B cell (primary cell): ENCODE measurements around the gene LRRC8A. TPM values are rescaled to one million over a fixed set of nuclear protein-coding genes. Genes with fewer than 3 reads are reported as not detected.

ENCODE experiments used
- ATAC-seq: fragments of 200-7000 bp; cut with Tn5 transposase; one replicate; pipeline ENCODE4 v1.10.0; 2021; ENCODE audit warnings: low read depth, mild to moderate bottlenecking, moderate number of reproducible peaks, moderate library complexity
- CTCF ChIA-PET: fragments of 350-600 bp; sonication (Branson Sonifier 250); formaldehyde crosslinking; loops from one replicate; lab custom pipeline; 2021; ENCODE audit warnings: antibody characterized with exemption, inconsistent platforms; lab: Charles Lee
- POLR2A ChIA-PET: fragments of 350-600 bp; sonication (Branson Sonifier 250); formaldehyde crosslinking; loops from one replicate; lab custom pipeline; 2021; ENCODE audit warnings: antibody characterized with exemption; lab: Charles Lee
- DNase-seq: peaks from one replicate; pipeline ENCODE4 v3.0.0; 2013
- H2AFZ ChIP-seq: 2 replicates; pipeline ENCODE4 v1.6.1; 2012; ENCODE audit warnings: mild to moderate bottlenecking, low read depth, low read length; ENCODE audit not compliant: insufficient read depth, poor library complexity, severe bottlenecking
- H3K27ac ChIP-seq, 2 donors: 1 replicate in 1 of 2; 2 replicates in 1 of 2; pipeline ENCODE4 v1.5.1; 2012 to 2013; ENCODE audit warnings: low read length in 2 of 2, mild to moderate bottlenecking in 2 of 2, moderate library complexity in 1 of 2
- H3K27me3 ChIP-seq, 4 experiments: fragments of 200-600 bp in 1 of 4; sonication (generic) in 1 of 4; replicated peaks in 1 of 4; 1 replicate in 2 of 4; 2 replicates in 2 of 4; pipeline versions ENCODE4 v1.6.1 to v1.7.0; 2013 to 2016; ENCODE audit warnings: low read length in 3 of 4, mild to moderate bottlenecking in 2 of 4, mixed read lengths in 1 of 4, moderate library complexity in 1 of 4; ENCODE audit not compliant: insufficient read depth in 4 of 4, control insufficient read depth in 3 of 4; ENCODE audit errors: control extremely low read depth in 1 of 4
- H3K36me3 ChIP-seq, 2 experiments: replicated peaks in 1 of 2; 1 replicate in 1 of 2; 2 replicates in 1 of 2; pipeline versions ENCODE4 v1.6.1 to v1.7.1; 2013; ENCODE audit warnings: low read length in 1 of 2; ENCODE audit not compliant: insufficient read depth in 2 of 2, control insufficient read depth in 1 of 2; ENCODE audit errors: control extremely low read depth in 1 of 2, extremely low read depth in 1 of 2
- H3K4me1 ChIP-seq, 2 donors: fragments of 200-600 bp in 1 of 2; sonication (generic) in 1 of 2; 1 replicate in 1 of 2; 2 replicates in 1 of 2; pipeline versions ENCODE4 v1.5.1 to v1.6.1; 2013 to 2017; ENCODE audit warnings: low read length in 2 of 2; ENCODE audit not compliant: control insufficient read depth in 2 of 2, insufficient read depth in 2 of 2
- H3K4me2 ChIP-seq: replicated peaks from 2 replicates; pipeline ENCODE3; 2012; ENCODE audit warnings: mild to moderate bottlenecking, low read depth, low read length; ENCODE audit not compliant: poor library complexity, severe bottlenecking
- H3K4me3 ChIP-seq, 5 experiments: fragments of 200-600 bp in 1 of 5; sonication (generic) in 1 of 5; 1 replicate in 3 of 5; 2 replicates in 2 of 5; pipeline versions ENCODE4 v1.5.1 to v1.7.0; 2011 to 2016; ENCODE audit warnings: low read length in 4 of 5, mild to moderate bottlenecking in 4 of 5, low read depth in 2 of 5, control low read depth in 1 of 5, moderate library complexity in 1 of 5; ENCODE audit not compliant: insufficient read depth in 1 of 5; ENCODE audit errors: control extremely low read depth in 1 of 5, extremely low read depth in 1 of 5
- H3K79me2 ChIP-seq: fragments of 200-600 bp; sonication (generic); one replicate; pipeline ENCODE4 v1.6.0; 2016; ENCODE audit warnings: low read length; ENCODE audit not compliant: control insufficient read depth, insufficient read depth
- H3K9ac ChIP-seq: fragments of 200-600 bp; sonication (generic); 2 replicates; pipeline ENCODE4 v1.6.1; 2017; ENCODE audit warnings: mild to moderate bottlenecking, low read length, moderate library complexity
- H3K9me3 ChIP-seq, 3 donors: one replicate each; pipeline versions ENCODE4 v1.6.1 to v1.7.1; 2013; ENCODE audit warnings: low read length in 2 of 3; ENCODE audit not compliant: control insufficient read depth in 2 of 3, insufficient read depth in 1 of 3; ENCODE audit errors: control extremely low read depth in 1 of 3
- H4K20me1 ChIP-seq: 2 replicates; pipeline ENCODE4 v1.6.0; 2012; ENCODE audit warnings: mild to moderate bottlenecking, low read length; ENCODE audit not compliant: insufficient read depth, control insufficient read depth, poor library complexity, severe bottlenecking
- H3K27ac Mint-ChIP-seq: one replicate; pipeline ENCODE4 v1.8.0; 2021; ENCODE audit warnings: mixed read lengths
- H3K27me3 Mint-ChIP-seq: one replicate; pipeline ENCODE4 v1.8.0; 2021; ENCODE audit warnings: mixed read lengths
- H3K4me1 Mint-ChIP-seq: one replicate; pipeline ENCODE4 v1.8.0; 2021; ENCODE audit warnings: mixed read lengths
- H3K4me3 Mint-ChIP-seq: one replicate; pipeline ENCODE4 v1.8.0; 2021; ENCODE audit warnings: mixed read lengths
- H3K9me3 Mint-ChIP-seq: one replicate; pipeline ENCODE4 v1.8.0; 2022; ENCODE audit warnings: mixed read lengths; ENCODE audit not compliant: insufficient read depth
- EZH2 ChIP-seq: IDR thresholded peaks from 2 replicates; pipeline ENCODE4 v1.6.1; 2012; ENCODE audit warnings: borderline replicate concordance, low read depth, mild to moderate bottlenecking, moderate library complexity, low read length; ENCODE audit not compliant: insufficient read depth, poor library complexity, severe bottlenecking
- WGBS: methylation state at CpG from one replicate; pipeline ENCODE4 v1.1.5; 2013; ENCODE audit warnings: missing lambda C conversion rate; ENCODE audit not compliant: insufficient coverage; 5-methylcytosine and 5-hydroxymethylcytosine counted together
- intact Hi-C: fragments of 100-400 bp; cut with micrococcal nuclease; formaldehyde crosslinking; loops from one replicate; pipeline ENCODE4 v1.10.0; 2022
- polyA plus RNA-seq: library from polyadenylated mRNA; depleted of rRNA; stranded (reverse); fragments of >200 nt; gene quantifications from 2 replicates; pipeline ENCODE4 v1.2.3, GENCODE V29; 2012
- total RNA-seq, 2 donors: library from RNA; stranded (reverse); fragments of 120-200 nt in 1 of 2; gene quantifications; 1 replicate in 1 of 2; 2 replicates in 1 of 2; pipeline versions ENCODE4 v1.2.3 to v1.2.4, GENCODE V29; 2013 to 2022
- TF ChIP-seq, protein P1 (sequence below): fragments of 200-600 bp; IDR thresholded peaks from one replicate; pipeline ENCODE4 v1.8.0; 2022; ENCODE audit warnings: antibody characterized with exemption, mild to moderate bottlenecking

The LRRC8A gene
- total and polyA plus RNA-seq, 2 donors (not counting 1 experiment from before 2014, with no cell fraction given): 13.1 to 14.5 TPM

DNA sequence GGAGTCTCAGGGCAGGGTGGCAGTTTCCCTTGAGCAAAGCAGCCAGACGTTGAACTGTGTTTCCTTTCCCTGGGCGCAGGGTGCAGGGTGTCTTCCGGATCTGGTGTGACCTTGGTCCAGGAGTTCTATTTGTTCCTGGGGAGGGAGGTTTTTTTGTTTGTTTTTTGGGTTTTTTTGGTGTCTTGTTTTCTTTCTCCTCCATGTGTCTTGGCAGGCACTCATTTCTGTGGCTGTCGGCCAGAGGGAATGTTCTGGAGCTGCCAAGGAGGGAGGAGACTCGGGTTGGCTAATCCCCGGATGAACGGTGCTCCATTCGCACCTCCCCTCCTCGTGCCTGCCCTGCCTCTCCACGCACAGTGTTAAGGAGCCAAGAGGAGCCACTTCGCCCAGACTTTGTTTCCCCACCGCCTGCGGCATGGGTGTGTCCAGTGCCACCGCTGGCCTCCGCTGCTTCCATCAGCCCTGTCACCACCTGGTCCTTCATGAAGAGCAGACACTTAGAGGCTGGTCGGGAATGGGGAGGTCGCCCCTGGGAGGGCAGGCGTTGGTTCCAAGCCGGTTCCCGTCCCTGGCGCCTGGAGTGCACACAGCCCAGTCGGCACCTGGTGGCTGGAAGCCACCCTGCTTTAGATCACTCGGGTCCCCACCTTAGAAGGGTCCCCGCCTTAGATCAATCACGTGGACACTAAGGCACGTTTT, 35.4 kb downstream of the LRRC8A start:
- H3K4me1 ChIP-seq: peaks cover 8 to 13% of the 10 kb centered on the region in 2 donors
- Mint-ChIP-seq H3K27me3 (no peaks in the 10 kb centered on the region), H3K9me3 (no peaks in the 10 kb centered on the region), H3K4me1 (peaks cover 2% of the 10 kb centered on the region), H3K4me3 (no peak overlapping the region), H3K27ac (no peak overlapping the region)
- no peak overlapping the region for H3K9ac ChIP-seq
- H3K27ac ChIP-seq: no peak overlapping the region
- TF ChIP-seq, protein P1, sequence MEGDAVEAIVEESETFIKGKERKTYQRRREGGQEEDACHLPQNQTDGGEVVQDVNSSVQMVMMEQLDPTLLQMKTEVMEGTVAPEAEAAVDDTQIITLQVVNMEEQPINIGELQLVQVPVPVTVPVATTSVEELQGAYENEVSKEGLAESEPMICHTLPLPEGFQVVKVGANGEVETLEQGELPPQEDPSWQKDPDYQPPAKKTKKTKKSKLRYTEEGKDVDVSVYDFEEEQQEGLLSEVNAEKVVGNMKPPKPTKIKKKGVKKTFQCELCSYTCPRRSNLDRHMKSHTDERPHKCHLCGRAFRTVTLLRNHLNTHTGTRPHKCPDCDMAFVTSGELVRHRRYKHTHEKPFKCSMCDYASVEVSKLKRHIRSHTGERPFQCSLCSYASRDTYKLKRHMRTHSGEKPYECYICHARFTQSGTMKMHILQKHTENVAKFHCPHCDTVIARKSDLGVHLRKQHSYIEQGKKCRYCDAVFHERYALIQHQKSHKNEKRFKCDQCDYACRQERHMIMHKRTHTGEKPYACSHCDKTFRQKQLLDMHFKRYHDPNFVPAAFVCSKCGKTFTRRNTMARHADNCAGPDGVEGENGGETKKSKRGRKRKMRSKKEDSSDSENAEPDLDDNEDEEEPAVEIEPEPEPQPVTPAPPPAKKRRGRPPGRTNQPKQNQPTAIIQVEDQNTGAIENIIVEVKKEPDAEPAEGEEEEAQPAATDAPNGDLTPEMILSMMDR: no peak
- no peak for TF ChIP-seq EZH2
- POLR2A ChIA-PET: no interaction called here
- DNase-seq (no peak), ATAC-seq (no peak)
- 96% methylated on average over 25 of the region's 26 CpGs for WGBS
- no peak overlapping the region for H3K4me3 ChIP-seq
- H4K20me1 ChIP-seq: peaks cover under 1% of the 10 kb centered on the region
- intact Hi-C loops: no loop called here
- peaks cover 23% of the 10 kb centered on the region for H3K79me2 ChIP-seq
- peaks cover 0 to 24% of the 10 kb centered on the region in 2 experiments for H3K36me3 ChIP-seq
- H3K27me3 ChIP-seq: peaks cover 0 to 5% (median 0%) of the 10 kb centered on the region in 4 experiments
- CTCF ChIA-PET: no interaction called here
- H3K4me2 ChIP-seq: no peak overlapping the region
- no peaks in the 10 kb centered on the region for H3K9me3 ChIP-seq
- no peak overlapping the region for H2AFZ ChIP-seq

DNA sequence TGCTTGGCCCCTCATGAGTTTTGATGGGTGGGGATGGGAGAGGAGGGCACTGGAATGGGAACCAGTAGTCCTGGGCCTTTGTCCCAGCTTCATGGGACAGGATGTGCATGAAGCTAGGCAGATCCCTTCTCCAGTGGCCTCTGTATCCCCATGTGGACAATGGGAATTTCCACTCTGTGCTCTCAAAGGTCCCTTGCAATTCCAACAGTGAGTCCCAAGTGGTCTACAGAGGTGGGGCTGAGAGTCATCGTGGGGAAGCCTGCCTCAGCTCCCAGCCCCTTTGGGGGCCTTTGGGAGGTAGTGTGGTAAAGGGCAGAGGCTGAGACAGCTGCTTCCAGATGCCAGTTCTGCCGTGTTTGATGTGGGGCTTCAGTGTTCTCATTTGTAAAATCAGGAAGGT, 37.0 kb downstream of the LRRC8A start:
- DNase-seq (no peak), ATAC-seq (no peak)
- ChIA-PET CTCF (interaction anchor here (1.3 kb wide), 1 partner anchor 9 kb away, joined by 5 read pairs; no protein-coding TSS in a partner anchor), POLR2A (no interaction called here)
- WGBS: 71% methylated on average over 2 of the region's 2 CpGs
- Histone ChIP-seq H3K27ac (no peak overlapping the region), H3K79me2 (peaks cover 7% of the 10 kb centered on the region), H2AFZ (no peak overlapping the region), H3K27me3 (peaks cover 0 to 5% (median 0%) of the 10 kb centered on the region in 4 experiments), H4K20me1 (no peaks in the 10 kb centered on the region), H3K9ac (no peak overlapping the region), H3K9me3 (no peaks in the 10 kb centered on the region), H3K4me1 (peaks cover 13% of the 10 kb centered on the region in 2 donors), H3K36me3 (peaks cover 0 to 20% of the 10 kb centered on the region in 2 experiments), H3K4me2 (no peak overlapping the region), H3K4me3 (no peak overlapping the region)
- Mint-ChIP-seq H3K4me3 (no peak overlapping the region), H3K27ac (no peak overlapping the region), H3K4me1 (peaks cover 4% of the 10 kb centered on the region), H3K9me3 (no peaks in the 10 kb centered on the region), H3K27me3 (peaks cover 2% of the 10 kb centered on the region)
- intact Hi-C loops: no loop called here
- TF ChIP-seq, protein P1: no peak
- no peak for TF ChIP-seq EZH2
